H1 (cell line): ENCODE measurements around the gene PLIN4. TPM values are rescaled to one million over a fixed set of nuclear protein-coding genes. Genes with fewer than 3 reads are reported as not detected.
A peak's percentile ranks its signal among the peaks of the same experiment; 100 is the strongest.

Source experiments
- CTCF ChIA-PET: fragments of 300-600 bp; sonication (Branson Sonifier 250); formaldehyde crosslinking; loops from one replicate; lab custom pipeline; 2021; ENCODE audit not compliant: partially characterized antibody; lab: Charles Lee
- POLR2A ChIA-PET: fragments of 300-600 bp; sonication (Branson Sonifier 250); formaldehyde crosslinking; loops from one replicate; lab custom pipeline; 2021; ENCODE audit warnings: inconsistent platforms; ENCODE audit not compliant: partially characterized antibody; lab: Charles Lee
- DNase-seq, 2 experiments: peaks; one replicate each; pipeline versions ENCODE4 v3.0.0 to v3.0.0-alpha.2; 2010 to 2022; ENCODE audit warnings: low spot score in 2 of 2, low read depth in 1 of 2, mixed read lengths in 1 of 2
- FAIRE-seq: peaks from 2 replicates; lab custom pipeline; 2011; peaks lifted over from hg19 to GRCh38; lab: Jason Lieb, UNC
- H2AFZ ChIP-seq: 2 replicates; pipeline ENCODE4 v1.8.1; 2012; ENCODE audit warnings: low read length, inconsistent platforms
- H2AK5ac ChIP-seq: 2 replicates; pipeline ENCODE4 v1.6.1; 2013; ENCODE audit warnings: low read depth, low read length
- H2BK120ac ChIP-seq: replicated peaks from 2 replicates; pipeline ENCODE3; 2013; ENCODE audit warnings: low read depth, low read length, inconsistent platforms
- H2BK12ac ChIP-seq: 2 replicates; pipeline ENCODE4 v1.6.1; 2013; ENCODE audit warnings: low read depth, low read length
- H2BK15ac ChIP-seq: 2 replicates; pipeline ENCODE4 v1.6.1; 2013; ENCODE audit warnings: low read length
- H2BK20ac ChIP-seq: 2 replicates; pipeline ENCODE4 v1.6.1; 2013; ENCODE audit warnings: low read length
- H2BK5ac ChIP-seq: 2 replicates; pipeline ENCODE4 v1.6.1; 2013; ENCODE audit warnings: low read depth, low read length
- H3K14ac ChIP-seq: 2 replicates; pipeline ENCODE4 v1.6.1; 2013; ENCODE audit warnings: inconsistent platforms; ENCODE audit not compliant: insufficient read length
- H3K18ac ChIP-seq: 2 replicates; pipeline ENCODE4 v1.6.1; 2013; ENCODE audit warnings: low read length; ENCODE audit errors: extremely low read depth
- H3K23ac ChIP-seq: 2 replicates; pipeline ENCODE4 v1.6.1; 2013; ENCODE audit warnings: inconsistent platforms; ENCODE audit not compliant: insufficient read length
- H3K23me2 ChIP-seq: 2 replicates; pipeline ENCODE4 v1.6.1; 2013; ENCODE audit warnings: low read depth, low read length
- H3K27ac ChIP-seq: 2 replicates; pipeline ENCODE4 v1.6.1; 2011; ENCODE audit warnings: low read depth, low read length, inconsistent platforms
- H3K27me3 ChIP-seq, 4 experiments: replicated peaks in 1 of 4; 1 replicate in 1 of 4; 2 replicates in 3 of 4; pipeline versions ENCODE4 v1.6.1 to v1.8.1; 2011 to 2013; ENCODE audit warnings: low read length in 3 of 4, mild to moderate bottlenecking in 3 of 4, inconsistent platforms in 2 of 4, mixed read lengths in 2 of 4, moderate library complexity in 1 of 4; ENCODE audit not compliant: control insufficient read depth in 3 of 4, insufficient read depth in 3 of 4; ENCODE audit errors: extremely low read depth in 1 of 4
- H3K36me3 ChIP-seq, 4 experiments: 2 replicates each; pipeline versions ENCODE4 v1.6.1 to v1.8.1; 2011 to 2013; ENCODE audit warnings: mild to moderate bottlenecking in 4 of 4, low read length in 3 of 4, moderate library complexity in 2 of 4, control low read depth in 1 of 4, inconsistent platforms in 1 of 4; ENCODE audit not compliant: insufficient read depth in 4 of 4, control insufficient read depth in 2 of 4
- H3K4ac ChIP-seq: replicated peaks from 2 replicates; pipeline ENCODE3; 2013; ENCODE audit warnings: low read length, low read depth, mixed read lengths, inconsistent platforms; ENCODE audit not compliant: insufficient read length
- H3K4me1 ChIP-seq, 4 experiments: replicated peaks in 1 of 4; 1 replicate in 1 of 4; 2 replicates in 3 of 4; pipeline versions ENCODE4 v1.6.1 to v1.8.1; 2011 to 2013; ENCODE audit warnings: low read length in 3 of 4, inconsistent platforms in 2 of 4, mixed read lengths in 1 of 4; ENCODE audit not compliant: insufficient read depth in 4 of 4, control insufficient read depth in 3 of 4
- H3K4me2 ChIP-seq, 2 experiments: 2 replicates each; pipeline versions ENCODE4 v1.6.1 to v1.8.1; 2011 to 2013; ENCODE audit warnings: low read depth in 2 of 2, low read length in 2 of 2, control low read depth in 1 of 2, inconsistent platforms in 1 of 2, mild to moderate bottlenecking in 1 of 2; ENCODE audit not compliant: insufficient read depth in 1 of 2
- H3K4me3 ChIP-seq, 4 experiments: fragments of 200-600, 300-600 bp in 1 of 4; sonication (generic), shearing (Covaris generic), sonication (Bioruptor Twin) in 1 of 4; 2 replicates each; pipeline versions ENCODE4 v1.5.1 to v1.8.1; 2011 to 2016; ENCODE audit warnings: low read length in 4 of 4, low read depth in 3 of 4, control low read depth in 2 of 4, inconsistent platforms in 2 of 4, mild to moderate bottlenecking in 2 of 4, mixed read lengths in 1 of 4, moderate library complexity in 1 of 4; ENCODE audit not compliant: insufficient read depth in 2 of 4; ENCODE audit errors: extremely low read depth in 1 of 4
- H3K56ac ChIP-seq: replicated peaks from 2 replicates; pipeline ENCODE3; 2013; ENCODE audit warnings: low read depth, mild to moderate bottlenecking, mixed read lengths, low read length, inconsistent platforms; ENCODE audit not compliant: insufficient read length
- H3K79me1 ChIP-seq: 2 replicates; pipeline ENCODE4 v1.6.1; 2013; ENCODE audit warnings: low read depth, low read length, control low read depth
- H3K79me2 ChIP-seq, 2 experiments: 2 replicates each; pipeline versions ENCODE4 v1.6.1 to v1.8.1; 2012 to 2013; ENCODE audit warnings: low read length in 2 of 2, mild to moderate bottlenecking in 2 of 2, inconsistent platforms in 1 of 2; ENCODE audit not compliant: insufficient read depth in 2 of 2, control insufficient read depth in 1 of 2
- H3K9ac ChIP-seq, 4 experiments: replicated peaks in 1 of 4; 1 replicate in 1 of 4; 2 replicates in 3 of 4; pipeline versions ENCODE4 v1.6.1 to v1.8.1; 2011 to 2013; ENCODE audit warnings: low read depth in 3 of 4, low read length in 3 of 4, control low read depth in 2 of 4, mild to moderate bottlenecking in 2 of 4, moderate library complexity in 2 of 4, inconsistent platforms in 1 of 4; ENCODE audit errors: extremely low read depth in 1 of 4
- H3K9me3 ChIP-seq, 2 experiments: 2 replicates each; pipeline versions ENCODE4 v1.6.1 to v1.8.1; 2012 to 2013; ENCODE audit warnings: mild to moderate bottlenecking in 2 of 2, moderate library complexity in 2 of 2, control low read depth in 1 of 2, inconsistent platforms in 1 of 2, low read depth in 1 of 2, low read length in 1 of 2, mixed read lengths in 1 of 2; ENCODE audit not compliant: insufficient read depth in 2 of 2
- H4K20me1 ChIP-seq, 2 experiments: replicated peaks in 1 of 2; 2 replicates each; pipeline versions ENCODE3 to v1.8.1; 2011 to 2013; ENCODE audit warnings: inconsistent platforms in 2 of 2, low read length in 2 of 2, mild to moderate bottlenecking in 1 of 2; ENCODE audit not compliant: insufficient read depth in 2 of 2, control insufficient read depth in 1 of 2
- H4K5ac ChIP-seq: 2 replicates; pipeline ENCODE4 v1.6.1; 2013; ENCODE audit warnings: low read length, low read depth, mixed read lengths, inconsistent platforms; ENCODE audit not compliant: insufficient read length
- H4K8ac ChIP-seq: 2 replicates; pipeline ENCODE4 v1.8.0; 2013; ENCODE audit warnings: mild to moderate bottlenecking, moderate library complexity, low read length, inconsistent platforms; ENCODE audit not compliant: insufficient read depth; ENCODE audit errors: extremely low read depth
- H4K91ac ChIP-seq: replicated peaks from 2 replicates; pipeline ENCODE3; 2013; ENCODE audit warnings: low read length, mixed read lengths, inconsistent platforms; ENCODE audit not compliant: insufficient read length
- BRCA1 ChIP-seq: IDR thresholded peaks from 2 replicates; pipeline ENCODE4 v1.6.1; 2012; ENCODE audit warnings: low read depth, low read length, improper control_type of control experiment
- CTBP2 ChIP-seq: IDR thresholded peaks from 2 replicates; pipeline ENCODE4 v1.7.0; 2011; ENCODE audit warnings: borderline replicate concordance, mild to moderate bottlenecking, moderate library complexity, mixed read lengths, low read length; ENCODE audit not compliant: insufficient read depth, insufficient read length
- KDM1A ChIP-seq: fragments of 200-600, 300-600 bp; sonication (generic); IDR thresholded peaks from 2 replicates; pipeline ENCODE4 v1.7.1; 2016; ENCODE audit warnings: mild to moderate bottlenecking, low read length, borderline replicate concordance
- KDM4A ChIP-seq: IDR thresholded peaks from one replicate; pipeline ENCODE4 v1.7.1; 2012; ENCODE audit warnings: low read depth, mild to moderate bottlenecking, moderate library complexity, low read length, inconsistent platforms; ENCODE audit not compliant: severe bottlenecking
- PHF8 ChIP-seq: fragments of 200-600 bp; sonication (generic); conservative IDR thresholded peaks from 2 replicates; pipeline ENCODE4 v1.7.1; 2012; ENCODE audit warnings: low read depth, mild to moderate bottlenecking, inconsistent platforms, low read length, moderate library complexity
- SAP30 ChIP-seq: fragments of 300-600 bp; sonication (generic); IDR thresholded peaks from 2 replicates; pipeline ENCODE4 v1.7.1; 2012; ENCODE audit warnings: low read length, moderate library complexity, mild to moderate bottlenecking, inconsistent platforms; ENCODE audit not compliant: insufficient read depth, insufficient replicate concordance
- SIN3A ChIP-seq, 2 experiments: IDR thresholded peaks in 1 of 2; conservative IDR thresholded peaks in 1 of 2; 2 replicates each; pipeline ENCODE4 v1.6.1; 2011 to 2012; ENCODE audit warnings: low read length in 2 of 2, improper control_type of control experiment in 1 of 2, low read depth in 1 of 2, mild to moderate bottlenecking in 1 of 2
- TAF7 ChIP-seq: optimal IDR thresholded peaks from 2 replicates; pipeline ENCODE3; 2011; ENCODE audit warnings: low read depth, mild to moderate bottlenecking, inconsistent platforms, low read length, moderate library complexity, borderline replicate concordance
- TCF12 ChIP-seq: IDR thresholded peaks from 2 replicates; pipeline ENCODE4 v1.6.1; 2011; ENCODE audit warnings: low read depth, mild to moderate bottlenecking, low read length
- YY1 ChIP-seq: IDR thresholded peaks from 2 replicates; pipeline ENCODE4 v1.6.1; 2011; ENCODE audit warnings: low read depth, mild to moderate bottlenecking, low read length
- WGBS, 2 experiments: shearing (Covaris generic) in 1 of 2; methylation state at CpG; one replicate each; pipeline versions ENCODE4 v1.1.6 to v1.1.7; 2013 to 2015; ENCODE audit warnings: low lambda C conversion rate in 2 of 2, mixed read lengths in 2 of 2, inconsistent platforms in 1 of 2, low coverage in 1 of 2, missing lambda C conversion rate in 1 of 2; ENCODE audit not compliant: insufficient replicate concordance in 2 of 2, insufficient coverage in 1 of 2, insufficient read length in 1 of 2; ENCODE audit errors: extremely low coverage in 1 of 2, missing lambda C conversion rate in 1 of 2; 5-methylcytosine and 5-hydroxymethylcytosine counted together
- polyA plus RNA-seq, 7 experiments: library from polyadenylated mRNA; depleted of rRNA in 3 of 7; stranded (reverse) in 5 of 7; unstranded in 2 of 7; fragments of >200 nt in 5 of 7; fragments of 200-250 nt in 2 of 7; gene quantifications; 1 replicate in 5 of 7; 2 replicates in 1 of 7; 4 replicates in 1 of 7; pipeline versions ENCODE4 v1.2.1 to v1.2.3, GENCODE V29; 2011 to 2013; ENCODE audit warnings: missing spikeins in 2 of 7, mixed read lengths in 2 of 7
- total RNA-seq: library from RNA; stranded (reverse); fragmentation: NEBNext Ultra II Directional; extraction: Animal tissue kit (Norgen Biotek cat#: 25700); gene quantifications from 2 replicates; pipeline ENCODE4 v1.2.1, GENCODE V29; 2021

PLIN4 gene
- total and polyA plus RNA-seq, 2 of the 8 experiments (the other 6 are each of a cell fraction or from before 2014, with no cell fraction given): 0.35 to 0.45 TPM

- no peaks in the 10 kb centered on the region; a peak in 1 of 8 replicates for H3K36me3 ChIP-seq
- peak overlapping the region; percentile 91; the same call in 1 of the 2 replicates for H4K8ac ChIP-seq
- H3K14ac ChIP-seq: no peak overlapping the region
- H3K18ac ChIP-seq: peak overlapping the region; percentile 87
- no peak overlapping the region for H3K23ac ChIP-seq
- peak overlapping the region; percentile 63 to 75 (median 70) for H3K4me3 ChIP-seq
- no peak overlapping the region for H3K4ac ChIP-seq
- H3K79me1 ChIP-seq: no peaks in the 10 kb centered on the region; the same call in 1 of the 2 replicates
- 5% methylated on average over 19 of the region's 53 CpGs; no CpG with 5 or more reads in 1 of the 2 experiments for WGBS, 2 experiments
- no peak overlapping the region for H2BK15ac ChIP-seq
- H2BK120ac ChIP-seq: no peak overlapping the region
- DNase-seq (peak; percentile 44 to 78), FAIRE-seq (no peak)
- peaks cover 9 to 13% of the 10 kb centered on the region in 2 experiments for H4K20me1 ChIP-seq
- no peaks in the 10 kb centered on the region for H3K27me3 ChIP-seq
- no peak overlapping the region; the same call in 1 of the 2 replicates for H2BK5ac ChIP-seq
- H3K79me2 ChIP-seq: peaks cover 0 to 5% of the 10 kb centered on the region in 2 experiments; a peak in 1 of 4 replicates
- peak overlapping the region; percentile 75; the same call in 1 of the 2 replicates for H3K27ac ChIP-seq
- H3K4me1 ChIP-seq: peaks cover 0 to 5% (median 2%) of the 10 kb centered on the region in 4 experiments; a peak in 4 of 7 replicates
- H3K56ac ChIP-seq: peak overlapping the region; percentile 88
- peak overlapping the region; percentile 80 to 86 for H3K4me2 ChIP-seq
- no peak overlapping the region for H2AFZ ChIP-seq
- peak overlapping the region; percentile 57 for H4K5ac ChIP-seq
- no peak overlapping the region for H2AK5ac ChIP-seq
- POLR2A ChIA-PET: interaction anchor here (1.0 to 58.1 kb wide), 7 partner anchors 14 to 67 kb away, joined by 3 to 1590 read pairs (median 5); partner anchors contain the start of genes CHAF1A, HDGFL2 and SH3GL1
- no peaks in the 10 kb centered on the region for H3K9me3 ChIP-seq
- no peak overlapping the region for H4K91ac ChIP-seq
- no peak overlapping the region for H2BK12ac ChIP-seq
- peak overlapping the region; percentile 70 to 90 (median 82) for H3K9ac ChIP-seq
- no peak overlapping the region for H2BK20ac ChIP-seq
- peaks cover 5% of the 10 kb centered on the region; the same call in 1 of the 2 replicates for H3K23me2 ChIP-seq
- CTCF ChIA-PET: interaction anchor here (0.7 to 1.1 kb wide), 4 partner anchors 24 to 178 kb away, joined by 3 to 4 read pairs (median 3); no protein-coding TSS in a partner anchor
- peak; percentile 62; the same call in 1 of the 2 replicates for TF ChIP-seq PHF8
- no peak for TF ChIP-seq TAF7
- TF ChIP-seq CTBP2: no peak
- no peak for TF ChIP-seq YY1
- TF ChIP-seq SAP30: peak; percentile 72
- TF ChIP-seq SIN3A (conservative IDR thresholded peaks at IDR 0.05 in 1 of 2, IDR thresholded peaks at IDR 0.05 in 1 of 2; ENCODE audit: low read depth in 1 of 2, low read length in 2 of 2): 0 out of 4 replicates have a peak, but pooled peaks of 1 of the 2 experiments have one; percentile 58
- no peak for TF ChIP-seq TCF12
- no peak for TF ChIP-seq KDM4A
- no peak for TF ChIP-seq KDM1A
- TF ChIP-seq BRCA1: no peak
These were observed 61.2 kb downstream of the PLIN4 start for GRCh38 chr19:4456843-4457653.
